ENCODE results near the gene PIK3AP1. TPM values are rescaled to one million over a fixed set of nuclear protein-coding genes. Genes with fewer than 3 reads are reported as not detected.

PIK3AP1 gene
- total RNA-seq, 6 donors from 2014 or later, result 22.0 to 64.8 (median 34.6) TPM

DNA sequence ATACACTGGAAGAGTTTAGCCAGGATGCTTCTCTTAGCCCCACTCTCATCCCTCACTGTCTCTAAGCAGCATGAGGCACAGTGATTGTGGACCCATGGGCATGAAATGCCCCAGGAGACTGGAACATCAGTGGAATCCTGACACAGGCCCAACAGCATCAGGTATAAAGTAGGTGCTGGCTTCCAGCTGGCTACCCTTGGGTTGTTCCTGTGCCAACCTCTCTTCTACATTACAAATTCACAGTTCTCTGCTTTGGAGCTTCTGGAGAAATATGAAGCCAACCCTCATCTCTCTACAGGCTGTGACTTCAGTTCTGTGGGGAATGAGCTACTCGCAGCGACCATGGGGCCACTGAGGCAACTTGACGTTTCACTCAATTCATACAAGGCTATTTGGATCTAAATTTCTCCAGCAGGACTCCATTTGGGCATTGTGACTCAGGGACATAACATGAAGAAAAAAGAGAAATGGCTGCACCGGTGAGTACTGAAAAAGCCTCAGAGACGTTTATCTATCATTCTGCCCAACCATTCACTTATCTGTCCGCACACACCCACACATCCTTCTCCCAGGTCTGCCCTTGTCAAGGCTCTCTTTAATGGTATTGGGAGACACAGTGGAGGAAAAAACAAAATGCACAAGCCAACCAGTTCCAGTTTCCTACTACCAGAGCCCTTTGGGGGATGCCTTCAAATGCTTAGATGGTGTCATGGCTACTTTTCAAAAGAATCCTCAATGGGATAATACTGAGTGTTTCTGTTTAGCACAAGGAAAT lies 98.1 kb downstream of the PIK3AP1 start:
- no peaks in the 10 kb centered on the region for H3K9me3 ChIP-seq
- no peak for TF ChIP-seq EP300 (IDR thresholded peaks at IDR 0.05)
- no peak for TF ChIP-seq CTCF (IDR thresholded peaks at IDR 0.05)
- no peak for TF ChIP-seq POLR2A (IDR thresholded peaks at IDR 0.05)
- H3K4me1 ChIP-seq, result peaks cover 0 to 7% (median 4%) of the 10 kb centered on the region in 4 donors
- no peaks in the 10 kb centered on the region for H3K27me3 ChIP-seq
- DNase-seq (no peak), ATAC-seq (ENCODE audit: low FRiP score in 2 of 2) (no peak)
- no peak overlapping the region for H3K27ac ChIP-seq
- peaks cover 0 to 14% (median 5%) of the 10 kb centered on the region in 4 donors for H3K36me3 ChIP-seq
- 88 to 93% methylated on average over 6 of the region's 6 CpGs for WGBS, 2 donors
- H3K4me3 ChIP-seq, result no peak overlapping the region

DNA sequence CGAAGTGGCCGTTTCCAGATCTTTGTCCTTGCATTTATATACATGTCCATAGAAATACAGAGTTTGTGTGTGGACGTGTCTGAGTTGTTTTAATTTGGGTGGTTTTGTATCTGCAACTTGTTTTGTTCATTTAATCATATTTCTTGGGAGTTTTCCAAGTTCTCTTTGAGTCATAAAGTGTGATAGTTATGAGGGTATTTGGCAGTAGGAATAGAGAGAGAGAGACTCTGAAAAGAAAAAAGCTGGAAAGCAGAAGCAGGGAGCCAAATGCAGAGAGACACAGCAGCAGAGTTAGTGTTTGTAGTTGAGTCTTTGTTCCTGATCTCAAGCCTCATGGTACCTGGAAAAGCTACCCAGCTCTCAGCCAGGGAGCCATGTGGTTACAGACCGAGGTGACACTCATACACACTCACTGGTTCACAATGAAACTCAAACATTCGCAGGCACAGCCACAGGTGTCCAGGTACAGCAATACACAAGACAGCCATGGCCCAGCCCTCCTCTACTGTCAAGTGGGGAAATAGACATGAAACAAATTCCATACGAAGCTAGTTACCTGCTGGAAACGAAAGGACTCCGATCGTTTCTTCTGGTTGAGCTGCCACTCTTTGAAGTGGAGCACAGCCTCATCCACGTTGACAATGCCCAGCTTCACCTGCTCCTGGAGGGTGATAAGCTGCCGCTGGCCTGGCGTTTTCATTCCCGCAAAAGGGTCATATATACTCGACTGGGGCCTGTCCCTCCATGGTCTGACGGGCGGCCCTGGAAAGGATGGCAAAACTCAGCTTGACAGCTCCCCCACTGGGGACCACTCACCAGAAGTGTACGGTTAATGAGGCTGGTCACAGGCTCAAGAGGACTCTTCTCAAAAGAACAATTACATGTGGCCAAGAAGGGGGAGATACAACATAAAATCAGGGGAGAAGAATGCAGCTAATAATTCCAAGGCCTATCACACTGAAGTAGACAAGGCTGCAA lies 100.2 kb downstream of the PIK3AP1 start:
- no peak for DNase-seq

GRCh38 chr10:96619120-96619519 lies 101.2 kb downstream of the PIK3AP1 start:
- TF ChIP-seq CTCF (IDR thresholded peaks at IDR 0.05) (no peak), EP300 (IDR thresholded peaks at IDR 0.05) (no peak), POLR2A (IDR thresholded peaks at IDR 0.05) (no peak), POLR2AphosphoS5 (IDR thresholded peaks at IDR 0.05) (no peak)
- DNase-seq (no peak), ATAC-seq (ENCODE audit: low FRiP score in 2 of 2) (no peak)
- Histone ChIP-seq H3K4me1 (peaks cover 0 to 7% (median 4%) of the 10 kb centered on the region in 4 donors), H3K9me3 (no peaks in the 10 kb centered on the region), H3K4me3 (no peak overlapping the region), H3K27ac (no peak overlapping the region), H3K27me3 (no peaks in the 10 kb centered on the region), H3K36me3 (peaks cover 0 to 18% (median 2%) of the 10 kb centered on the region in 4 donors)
- 83 to 85% methylated on average over 11 of the region's 11 CpGs for WGBS, 2 donors

More for the DNA sequence above, 100.2 kb downstream of the PIK3AP1 start:
- Histone ChIP-seq H3K4me1 (peaks cover 0 to 7% (median 4%) of the 10 kb centered on the region in 4 donors), H3K27ac (no peak overlapping the region), H3K4me3 (no peak overlapping the region), H3K27me3 (no peaks in the 10 kb centered on the region), H3K9me3 (no peaks in the 10 kb centered on the region), H3K36me3 (peaks cover 0 to 18% (median 2%) of the 10 kb centered on the region in 4 donors)
- WGBS, 2 donors, result 72 to 76% methylated on average over 17 of the region's 17 CpGs
- ATAC-seq (ENCODE audit: low FRiP score in 2 of 2), result no peak
- TF ChIP-seq CTCF (IDR thresholded peaks at IDR 0.05) (no peak), POLR2A (IDR thresholded peaks at IDR 0.05) (no peak), POLR2AphosphoS5 (IDR thresholded peaks at IDR 0.05) (no peak), EP300 (IDR thresholded peaks at IDR 0.05) (no peak)

DNA sequence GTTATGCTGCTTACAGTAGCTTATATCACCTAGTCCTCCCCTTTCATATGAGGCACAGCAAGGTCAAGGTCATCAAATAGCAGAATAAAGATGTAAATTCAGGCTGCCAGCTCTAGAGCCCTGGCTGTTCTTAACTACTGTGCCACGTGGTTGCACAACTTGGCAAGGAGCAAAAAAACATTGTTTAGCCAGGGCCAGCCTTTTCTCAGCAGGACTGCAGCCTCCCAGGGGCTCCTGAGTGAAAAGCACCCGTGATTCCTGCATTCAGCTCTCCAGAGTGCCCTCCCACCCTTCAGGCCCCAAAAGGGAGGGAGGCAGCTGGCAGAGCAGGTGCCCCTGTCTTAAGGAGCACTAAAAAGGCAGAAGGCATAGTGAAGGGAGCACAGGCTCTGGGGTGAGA lies 101.7 kb downstream of the PIK3AP1 start:
- Histone ChIP-seq H3K27ac (no peak overlapping the region), H3K27me3 (no peaks in the 10 kb centered on the region), H3K4me3 (no peak overlapping the region), H3K4me1 (peaks cover 0 to 7% (median 4%) of the 10 kb centered on the region in 4 donors), H3K36me3 (peaks cover 0 to 18% (median 2%) of the 10 kb centered on the region in 4 donors), H3K9me3 (no peaks in the 10 kb centered on the region)
- 19 to 52% methylated on average over 2 of the region's 2 CpGs for WGBS, 2 donors
- no peak for TF ChIP-seq POLR2A (IDR thresholded peaks at IDR 0.05)
- no peak for TF ChIP-seq EP300 (IDR thresholded peaks at IDR 0.05)
- TF ChIP-seq CTCF (IDR thresholded peaks at IDR 0.05), result no peak
- TF ChIP-seq POLR2AphosphoS5 (IDR thresholded peaks at IDR 0.05), result no peak
- DNase-seq (peak in 1 of 2 donors; percentile 24), ATAC-seq (ENCODE audit: low FRiP score in 2 of 2) (no peak)

All from upper lobe of left lung (tissue), 6 donors.